ENCODE measurements around the gene ADGRV1.

DNA sequence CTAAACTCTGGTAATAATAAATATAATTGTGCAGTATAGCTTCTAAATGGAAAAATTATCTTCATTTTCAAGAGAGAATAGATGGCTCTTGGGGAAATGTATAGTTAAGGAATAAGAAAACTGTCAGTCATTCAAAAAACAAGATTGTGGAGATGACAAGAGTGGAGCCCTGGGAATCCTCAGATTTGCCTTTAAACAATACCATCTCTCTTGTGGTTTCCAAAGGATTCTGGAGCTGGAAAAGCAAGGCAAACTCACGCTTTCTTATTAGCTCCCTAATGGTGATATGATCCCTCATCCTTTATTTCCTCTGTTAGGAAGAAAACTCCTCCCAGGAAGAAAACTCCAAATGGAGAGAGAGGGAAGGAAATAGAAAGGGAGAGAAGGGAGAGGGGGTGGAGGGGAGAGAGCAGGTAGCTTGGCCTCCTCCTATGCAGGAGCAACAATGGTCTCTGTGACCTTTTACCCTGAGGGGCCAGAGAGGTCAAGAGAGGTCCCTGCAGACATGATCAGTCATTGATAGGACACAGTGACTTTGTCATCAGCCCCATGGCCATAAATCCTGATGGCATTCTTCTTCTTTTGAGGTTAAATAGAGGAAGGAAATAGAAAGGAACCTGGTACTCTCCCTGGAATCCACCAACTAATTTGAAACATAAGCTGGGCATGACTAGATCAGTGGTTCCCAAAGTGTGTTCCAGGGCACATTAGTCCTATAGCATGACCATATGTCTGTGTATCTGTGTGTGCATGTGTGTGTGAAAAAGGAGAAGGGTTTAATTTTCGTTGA lies 512.4 kb downstream of the ADGRV1 start:
- TF ChIP-seq POLR2A (IDR thresholded peaks at IDR 0.05; ENCODE audit: low read depth, low read length) (no peak), POLR2AphosphoS5 (IDR thresholded peaks at IDR 0.05; ENCODE audit: insufficient read depth, low read depth, low read length) (no peak), JUN (IDR thresholded peaks at IDR 0.05; ENCODE audit: borderline replicate concordance, insufficient read depth, insufficient read length, low read depth) (no peak), EZH2 (IDR thresholded peaks at IDR 0.05; ENCODE audit: borderline replicate concordance, low read depth, low read length, severe bottlenecking) (no peak), GATA2 (IDR thresholded peaks at IDR 0.05; ENCODE audit: insufficient read depth, insufficient read length, low read depth, low read length) (no peak)
- TF ChIP-seq, protein P1, sequence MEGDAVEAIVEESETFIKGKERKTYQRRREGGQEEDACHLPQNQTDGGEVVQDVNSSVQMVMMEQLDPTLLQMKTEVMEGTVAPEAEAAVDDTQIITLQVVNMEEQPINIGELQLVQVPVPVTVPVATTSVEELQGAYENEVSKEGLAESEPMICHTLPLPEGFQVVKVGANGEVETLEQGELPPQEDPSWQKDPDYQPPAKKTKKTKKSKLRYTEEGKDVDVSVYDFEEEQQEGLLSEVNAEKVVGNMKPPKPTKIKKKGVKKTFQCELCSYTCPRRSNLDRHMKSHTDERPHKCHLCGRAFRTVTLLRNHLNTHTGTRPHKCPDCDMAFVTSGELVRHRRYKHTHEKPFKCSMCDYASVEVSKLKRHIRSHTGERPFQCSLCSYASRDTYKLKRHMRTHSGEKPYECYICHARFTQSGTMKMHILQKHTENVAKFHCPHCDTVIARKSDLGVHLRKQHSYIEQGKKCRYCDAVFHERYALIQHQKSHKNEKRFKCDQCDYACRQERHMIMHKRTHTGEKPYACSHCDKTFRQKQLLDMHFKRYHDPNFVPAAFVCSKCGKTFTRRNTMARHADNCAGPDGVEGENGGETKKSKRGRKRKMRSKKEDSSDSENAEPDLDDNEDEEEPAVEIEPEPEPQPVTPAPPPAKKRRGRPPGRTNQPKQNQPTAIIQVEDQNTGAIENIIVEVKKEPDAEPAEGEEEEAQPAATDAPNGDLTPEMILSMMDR (IDR thresholded peaks at IDR 0.05; ENCODE audit: extremely low read depth in 1 of 2, insufficient read depth in 1 of 2, low read depth in 1 of 2, low read length in 2 of 2), result no peak
